ENCODE measurements around the gene DR1. TPM values are rescaled to one million over a fixed set of nuclear protein-coding genes. Genes with fewer than 3 reads are reported as not detected.

DR1 gene
- total RNA-seq, 1 experiment from 2014 or later = 87.3 TPM

GRCh38 chr1:93353286-93353685, 7.6 kb downstream of the DR1 start:
- Histone ChIP-seq H3K9ac (ENCODE audit: extremely low read depth, insufficient read length, low read length) (no peak overlapping the region), H3K79me1 (ENCODE audit: insufficient read depth, low read depth, low read length, poor library complexity, severe bottlenecking) (no peaks in the 10 kb centered on the region), H3K23me2 (ENCODE audit: insufficient read length, low read depth, low read length, poor library complexity, severe bottlenecking) (no peaks in the 10 kb centered on the region), H3T11ph (ENCODE audit: low read length) (no peak overlapping the region), H2BK12ac (ENCODE audit: insufficient read length, low read depth, low read length) (no peak overlapping the region), H4K5ac (ENCODE audit: insufficient read length, low read depth, low read length) (no peak overlapping the region), H3K14ac (ENCODE audit: insufficient read depth, low read length) (no peak overlapping the region), H3K56ac (ENCODE audit: insufficient read length, low read depth, low read length) (no peak overlapping the region), H3K4ac (ENCODE audit: low read depth, low read length) (no peak overlapping the region), H2AK5ac (ENCODE audit: insufficient read length, low read length) (no peak overlapping the region), H2AFZ (ENCODE audit: low read length) (no peak overlapping the region), H3K23ac (ENCODE audit: insufficient read length, low read depth, low read length) (no peak overlapping the region), H3K9me3 (ENCODE audit: control insufficient read depth, low read depth, low read length) (no peaks in the 10 kb centered on the region), H3K4me2 (ENCODE audit: insufficient read depth, insufficient read length, low read length) (no peak overlapping the region), H3K79me2 (ENCODE audit: insufficient read depth, low read length) (peaks cover 10% of the 10 kb centered on the region; the same call in 1 of the 2 replicates), H4K20me1 (ENCODE audit: control insufficient read depth, insufficient read depth, insufficient read length) (no peaks in the 10 kb centered on the region), H3K4me1 (ENCODE audit: insufficient read depth, low read length) (peaks cover 2% of the 10 kb centered on the region; the same call in 1 of the 2 replicates), H2BK120ac (ENCODE audit: low read depth, low read length, poor library complexity, severe bottlenecking) (no peak overlapping the region), H4K91ac (ENCODE audit: insufficient read length, low read depth, low read length) (no peak overlapping the region), H3K27me3 (ENCODE audit: insufficient read depth, low read length) (no peaks in the 10 kb centered on the region), H3K18ac (ENCODE audit: insufficient read length, low read depth, low read length) (no peak overlapping the region), H3K27ac (ENCODE audit: insufficient read length, low read depth, low read length) (no peak overlapping the region), H2BK15ac (ENCODE audit: low read depth, low read length) (no peak overlapping the region), H4K8ac (replicated peaks; ENCODE audit: insufficient read length, low read depth, low read length) (no peak overlapping the region), H2BK20ac (ENCODE audit: low read depth, low read length, poor library complexity, severe bottlenecking) (no peak overlapping the region), H2BK5ac (ENCODE audit: insufficient read length, low read length) (no peak overlapping the region)
- no peak overlapping the region for H3K27ac Mint-ChIP-seq
- H3K4me1 Mint-ChIP-seq = peaks cover 24 to 26% of the 10 kb centered on the region in 2 experiments
- H3K27me3 Mint-ChIP-seq (ENCODE audit: low read depth) = no peaks in the 10 kb centered on the region
- H3K9me3 Mint-ChIP-seq = no peaks in the 10 kb centered on the region
- H3K4me3 Mint-ChIP-seq = no peak overlapping the region
- H3K36me3 Mint-ChIP-seq (ENCODE audit: insufficient read depth in 1 of 3, low read depth in 3 of 3) = peaks cover 14 to 56% (median 48%) of the 10 kb centered on the region in 3 experiments; a peak in 6 of 7 replicates
- no CpG with 5 or more reads among the region's 1 CpG for WGBS (ENCODE audit: extremely low coverage, insufficient read length, low lambda C conversion rate)
- TF ChIP-seq, protein P1, sequence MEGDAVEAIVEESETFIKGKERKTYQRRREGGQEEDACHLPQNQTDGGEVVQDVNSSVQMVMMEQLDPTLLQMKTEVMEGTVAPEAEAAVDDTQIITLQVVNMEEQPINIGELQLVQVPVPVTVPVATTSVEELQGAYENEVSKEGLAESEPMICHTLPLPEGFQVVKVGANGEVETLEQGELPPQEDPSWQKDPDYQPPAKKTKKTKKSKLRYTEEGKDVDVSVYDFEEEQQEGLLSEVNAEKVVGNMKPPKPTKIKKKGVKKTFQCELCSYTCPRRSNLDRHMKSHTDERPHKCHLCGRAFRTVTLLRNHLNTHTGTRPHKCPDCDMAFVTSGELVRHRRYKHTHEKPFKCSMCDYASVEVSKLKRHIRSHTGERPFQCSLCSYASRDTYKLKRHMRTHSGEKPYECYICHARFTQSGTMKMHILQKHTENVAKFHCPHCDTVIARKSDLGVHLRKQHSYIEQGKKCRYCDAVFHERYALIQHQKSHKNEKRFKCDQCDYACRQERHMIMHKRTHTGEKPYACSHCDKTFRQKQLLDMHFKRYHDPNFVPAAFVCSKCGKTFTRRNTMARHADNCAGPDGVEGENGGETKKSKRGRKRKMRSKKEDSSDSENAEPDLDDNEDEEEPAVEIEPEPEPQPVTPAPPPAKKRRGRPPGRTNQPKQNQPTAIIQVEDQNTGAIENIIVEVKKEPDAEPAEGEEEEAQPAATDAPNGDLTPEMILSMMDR (conservative IDR thresholded peaks at IDR 0.05) = no peak
- DNase-seq = no peak

All from H9 (cell line).